GM12873 (cell line): ENCODE data around the gene TFAP2E.

Experiments
- TF ChIP-seq, protein P1 (sequence below): IDR thresholded peaks from 2 replicates; pipeline ENCODE4 v1.5.1; 2012; ENCODE audit warnings: low read depth, mild to moderate bottlenecking, moderate library complexity, low read length, control low read depth; ENCODE audit not compliant: insufficient read depth; ENCODE audit errors: missing control alignments

Gene TFAP2E

GRCh38 chr1:35570589-35571137, 2.5 kb upstream of the TFAP2E start:
- TF ChIP-seq, protein P1, sequence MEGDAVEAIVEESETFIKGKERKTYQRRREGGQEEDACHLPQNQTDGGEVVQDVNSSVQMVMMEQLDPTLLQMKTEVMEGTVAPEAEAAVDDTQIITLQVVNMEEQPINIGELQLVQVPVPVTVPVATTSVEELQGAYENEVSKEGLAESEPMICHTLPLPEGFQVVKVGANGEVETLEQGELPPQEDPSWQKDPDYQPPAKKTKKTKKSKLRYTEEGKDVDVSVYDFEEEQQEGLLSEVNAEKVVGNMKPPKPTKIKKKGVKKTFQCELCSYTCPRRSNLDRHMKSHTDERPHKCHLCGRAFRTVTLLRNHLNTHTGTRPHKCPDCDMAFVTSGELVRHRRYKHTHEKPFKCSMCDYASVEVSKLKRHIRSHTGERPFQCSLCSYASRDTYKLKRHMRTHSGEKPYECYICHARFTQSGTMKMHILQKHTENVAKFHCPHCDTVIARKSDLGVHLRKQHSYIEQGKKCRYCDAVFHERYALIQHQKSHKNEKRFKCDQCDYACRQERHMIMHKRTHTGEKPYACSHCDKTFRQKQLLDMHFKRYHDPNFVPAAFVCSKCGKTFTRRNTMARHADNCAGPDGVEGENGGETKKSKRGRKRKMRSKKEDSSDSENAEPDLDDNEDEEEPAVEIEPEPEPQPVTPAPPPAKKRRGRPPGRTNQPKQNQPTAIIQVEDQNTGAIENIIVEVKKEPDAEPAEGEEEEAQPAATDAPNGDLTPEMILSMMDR: no peak

DNA sequence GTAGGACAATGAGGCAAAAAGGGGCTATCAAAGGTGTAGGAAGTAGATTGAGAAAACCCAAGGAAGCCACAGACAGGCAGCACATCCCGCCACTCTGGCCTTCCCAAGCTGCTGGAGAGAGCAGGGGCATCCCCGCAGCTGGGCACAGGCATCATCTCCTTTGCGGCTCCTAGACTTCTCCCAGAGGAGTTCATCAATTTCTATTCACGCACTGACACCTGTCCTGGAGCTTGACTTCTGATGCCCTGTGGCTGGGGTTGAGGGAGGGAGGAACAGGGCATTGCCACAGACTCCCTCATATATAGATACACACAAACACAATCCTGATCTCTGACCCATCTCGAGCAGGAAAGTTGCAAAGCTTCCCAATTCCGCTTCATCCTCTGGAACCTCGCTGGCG, 1.9 kb upstream of the TFAP2E start:
- TF ChIP-seq, protein P1: no peak

- TF ChIP-seq, protein P1: no peak
Measured at GRCh38 chr1:35572296-35572695, 818 bp upstream of the TFAP2E start.

GRCh38 chr1:35574125-35574654, 1.1 kb downstream of the TFAP2E start:
- TF ChIP-seq, protein P1: no peak

DNA sequence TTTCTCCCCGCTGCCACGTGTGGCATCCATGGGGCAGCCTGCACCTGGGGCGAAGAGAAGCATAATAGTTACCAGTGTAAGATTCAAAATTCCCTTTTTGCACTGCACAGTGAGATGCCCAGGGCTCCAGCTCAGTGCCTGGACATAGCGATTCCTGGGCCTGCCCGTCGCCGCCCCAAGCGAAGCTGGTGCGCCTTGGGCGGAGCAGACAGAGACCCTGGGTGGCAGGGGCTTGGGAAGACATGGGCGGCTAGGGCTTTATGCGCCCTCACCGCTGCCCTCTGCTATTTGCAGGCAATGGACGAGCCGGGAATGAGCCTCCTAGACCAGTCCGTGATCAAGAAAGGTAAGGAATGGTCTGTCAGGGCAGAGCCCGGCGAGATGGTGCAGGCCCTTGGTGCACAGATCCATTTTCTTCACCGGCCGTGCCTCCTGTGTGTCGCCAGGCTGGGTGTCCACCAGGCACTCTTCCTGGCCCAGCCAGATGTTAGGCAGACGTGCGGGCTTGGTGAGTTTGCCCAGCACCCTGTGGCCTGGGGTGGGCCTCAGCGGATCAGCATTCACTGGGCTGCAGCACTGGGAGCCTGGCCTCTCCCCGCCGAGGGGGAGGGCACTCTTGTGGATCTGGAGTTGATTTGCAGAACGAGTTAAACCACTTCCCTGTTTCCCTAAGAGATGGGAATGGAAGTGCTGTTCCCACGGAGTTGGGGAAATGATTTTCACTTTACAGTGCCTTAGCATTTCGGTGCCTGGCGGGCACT, 1.7 kb downstream of the TFAP2E start:
- TF ChIP-seq, protein P1: no peak

- TF ChIP-seq, protein P1: no peak
Measured at GRCh38 chr1:35575416-35575958, 2.4 kb downstream of the TFAP2E start.

- TF ChIP-seq, protein P1: no peak
Measured at GRCh38 chr1:35576061-35576765, 3.1 kb downstream of the TFAP2E start.
